K562 (cell line): Measurements from ENCODE around the gene RAB24. TPM values are rescaled to one million over a fixed set of nuclear protein-coding genes. Genes with fewer than 3 reads are reported as not detected.

Experiments
- CTCFL ChIP-seq: IDR thresholded peaks from 2 replicates; pipeline ENCODE4 v1.6.1; 2011; ENCODE audit warnings: borderline replicate concordance, low read depth, mild to moderate bottlenecking, moderate library complexity, low read length; ENCODE audit not compliant: insufficient read depth, poor library complexity, severe bottlenecking
- DACH1 ChIP-seq: fragments of 450-650 bp; IDR thresholded peaks from 2 replicates; pipeline ENCODE4 v1.6.1; 2018; ENCODE audit not compliant: partially characterized antibody
- FOXJ3 ChIP-seq: sonication (generic); formaldehyde crosslinking; IDR thresholded peaks from 2 replicates; pipeline ENCODE4 v1.4.0; 2020; ENCODE audit warnings: mild to moderate bottlenecking, missing genetic modification reagents
- LEF1 ChIP-seq: fragments of 450-650 bp; IDR thresholded peaks from 2 replicates; pipeline ENCODE4 v1.6.1; 2016; ENCODE audit warnings: mild to moderate bottlenecking
- MCM5 ChIP-seq: fragments of 450-650 bp; IDR thresholded peaks from 2 replicates; pipeline ENCODE4 v1.6.1; 2016; ENCODE audit warnings: low read depth
- MEF2A ChIP-seq: IDR thresholded peaks from 2 replicates; pipeline ENCODE4 v1.6.1; 2011; ENCODE audit warnings: low read depth, mild to moderate bottlenecking, low read length, moderate library complexity; ENCODE audit not compliant: control insufficient read depth
- NFE2L1 ChIP-seq: fragments of 450-650 bp; IDR thresholded peaks from 2 replicates; pipeline ENCODE4 v1.6.1; 2016; ENCODE audit warnings: missing genetic modification characterization, low read depth, mild to moderate bottlenecking, missing compliant biosample characterization, moderate library complexity, borderline replicate concordance
- NR2C2 ChIP-seq, 2 experiments: fragments of 200-800 bp in 1 of 2; sonication (Bioruptor generic) in 1 of 2; sonication (generic) in 1 of 2; formaldehyde crosslinking in 1 of 2; IDR thresholded peaks; 2 replicates each; pipeline versions ENCODE4 v1.6.1 to v1.8.0; 2016 to 2022; ENCODE audit warnings: mild to moderate bottlenecking in 1 of 2, missing compliant biosample characterization in 1 of 2, missing genetic modification characterization in 1 of 2, missing genetic modification reagents in 1 of 2
- OTX1 ChIP-seq: fragments of 450-650 bp; formaldehyde crosslinking; IDR thresholded peaks from 2 replicates; pipeline ENCODE4 v1.4.0; 2022; ENCODE audit warnings: mild to moderate bottlenecking
- PCBP2 ChIP-seq: fragments of 200-400 bp; formaldehyde crosslinking; IDR thresholded peaks from 2 replicates; pipeline ENCODE4 v1.6.1; 2018; ENCODE audit warnings: low read length, low read depth, mild to moderate bottlenecking, moderate library complexity; ENCODE audit not compliant: poor library complexity, severe bottlenecking
- POLR2H ChIP-seq: IDR thresholded peaks from 2 replicates; pipeline ENCODE4 v1.6.1; 2016; ENCODE audit warnings: missing genetic modification characterization, low read depth, mild to moderate bottlenecking, control low read depth, missing compliant biosample characterization, moderate library complexity
- RBM17 ChIP-seq: fragments of 200-400 bp; formaldehyde crosslinking; IDR thresholded peaks from 2 replicates; pipeline ENCODE4 v1.6.1; 2017; ENCODE audit warnings: low read depth, mild to moderate bottlenecking, low read length, borderline replicate concordance
- RBM25 ChIP-seq: fragments of 200-400 bp; formaldehyde crosslinking; IDR thresholded peaks from 2 replicates; pipeline ENCODE4 v1.6.1; 2018; ENCODE audit warnings: low read length, low read depth, moderate library complexity; ENCODE audit not compliant: severe bottlenecking
- RBM39 ChIP-seq: fragments of 200-400 bp; formaldehyde crosslinking; optimal IDR thresholded peaks from 2 replicates; pipeline ENCODE3; 2018; ENCODE audit warnings: low read depth, low read length
- SIRT6 ChIP-seq: IDR thresholded peaks from one replicate; pipeline ENCODE4 v1.6.1; 2012; ENCODE audit warnings: low read depth, mild to moderate bottlenecking, control low read depth, inconsistent platforms, low read length, moderate library complexity
- TCF7 ChIP-seq: sonication (generic); IDR thresholded peaks from 2 replicates; pipeline ENCODE4 v1.6.1; 2016; ENCODE audit warnings: antibody characterized with exemption, borderline replicate concordance
- ZNF274 ChIP-seq: IDR thresholded peaks from 2 replicates; pipeline ENCODE4 v1.6.1; 2011; ENCODE audit warnings: low read depth, mild to moderate bottlenecking, low read length, moderate library complexity, borderline replicate concordance
- ZNF592 ChIP-seq: fragments of 450-650 bp; IDR thresholded peaks from 2 replicates; pipeline ENCODE4 v1.6.1; 2017; ENCODE audit warnings: antibody characterized with exemption, mild to moderate bottlenecking
- ZNF639 ChIP-seq, 2 experiments: fragments of 200-800 bp in 1 of 2; sonication (Bioruptor generic) in 1 of 2; sonication (generic) in 1 of 2; formaldehyde crosslinking in 1 of 2; IDR thresholded peaks in 1 of 2; conservative IDR thresholded peaks in 1 of 2; 2 replicates each; pipeline versions ENCODE4 v1.5.0 to v1.6.1; 2016 to 2020; ENCODE audit warnings: missing compliant biosample characterization in 1 of 2, missing genetic modification characterization in 1 of 2, missing genetic modification reagents in 1 of 2
- ZSCAN32 ChIP-seq: fragments of 450-650 bp; formaldehyde crosslinking; IDR thresholded peaks from 2 replicates; pipeline ENCODE4 v1.4.0; 2020; ENCODE audit warnings: mild to moderate bottlenecking, moderate library complexity
- polyA plus RNA-seq, 8 experiments: library from polyadenylated mRNA; depleted of rRNA in 4 of 8; stranded (reverse) in 5 of 8; unstranded in 3 of 8; fragments of >200 nt; fragmentation: Nextera tagmentation in 2 of 8; fragmentation: Illumina TruSeq in 1 of 8; extraction: Ambion mirVana in 2 of 8; extraction: Trizol in 1 of 8; gene quantifications; 2 replicates each; pipeline versions ENCODE4 v1.2.1 to v1.2.3, GENCODE V29; 2011 to 2014; ENCODE audit warnings: inconsistent platforms in 1 of 8, missing spikeins in 1 of 8
- total RNA-seq, 7 experiments: library from RNA; depleted of rRNA in 6 of 7; stranded (reverse); fragments of >200 nt in 6 of 7; fragmentation: Illumina TruSeq in 2 of 7; extraction: Trizol in 2 of 7; gene quantifications; 2 replicates each; pipeline versions ENCODE4 v1.2.1 to v1.2.3, GENCODE V29; 2011 to 2021; ENCODE audit warnings: low replicate concordance in 1 of 7

The RAB24 gene
- total and polyA plus RNA-seq, 9 of the 15 experiments (the other 6 are each of a cell fraction or from before 2014, with no cell fraction given) = 13.9 to 107 (median 34.8) TPM

- TF ChIP-seq ZSCAN32 (CRISPR knock-in tag) (no peak), ZNF639 (CRISPR knock-in tag; conservative IDR thresholded peaks at IDR 0.05 in 1 of 2, IDR thresholded peaks at IDR 0.05 in 1 of 2) (no peak), ZNF592 (peak; percentile 57; the same call in 1 of the 2 replicates), TCF7 (no peak), NFE2L1 (no peak), SIRT6 (no peak), MCM5 (no peak), POLR2H (tag) (no peak), CTCFL (peak; percentile 75), FOXJ3 (CRISPR knock-in tag) (no peak), OTX1 (CRISPR knock-in tag) (no peak), RBM25 (no peak), RBM39 (no peak), LEF1 (no peak), ZNF274 (no peak), DACH1 (peak; percentile 51), MEF2A (no peak), NR2C2 (CRISPR knock-in tag; IDR thresholded peaks at IDR 0.05) (no peak), NR2C2 (tag; IDR thresholded peaks at IDR 0.05) (no peak), RBM17 (no peak), PCBP2 (no peak)
Observed at GRCh38 chr5:177312649-177313181, 9.2 kb upstream of the RAB24 start (continued).
